Omental fat pad (tissue), 4 donors: ENCODE measurements around the gene CMSS1. TPM values are rescaled to one million over a fixed set of nuclear protein-coding genes. Genes with fewer than 3 reads are reported as not detected.

ENCODE experiments used
- ATAC-seq: fragments of 150-250 bp; one replicate; pipeline ENCODE4 v1.9.1; 2016; ENCODE audit warnings: mild to moderate bottlenecking, moderate library complexity; ENCODE audit not compliant: low FRiP score
- DNase-seq: peaks from one replicate; pipeline ENCODE4 v3.0.0-alpha.2; 2019; ENCODE audit warnings: low spot score
- total RNA-seq, 4 donors: library from RNA; depleted of rRNA; stranded (reverse); fragments of >200 nt; gene quantifications; one replicate each; pipeline ENCODE4 v1.1.0, GENCODE V29; 2016
- TF ChIP-seq, protein P1 (sequence below), 3 donors: fragments of 450-650 bp; IDR thresholded peaks; one replicate each; pipeline ENCODE4 v1.5.1; 2016 to 2017; ENCODE audit warnings: antibody characterized with exemption in 3 of 3, mild to moderate bottlenecking in 3 of 3, moderate library complexity in 2 of 3

The CMSS1 gene
- total RNA-seq, 4 donors from 2014 or later, result 16.9 to 29.3 (median 21.1) TPM

DNA sequence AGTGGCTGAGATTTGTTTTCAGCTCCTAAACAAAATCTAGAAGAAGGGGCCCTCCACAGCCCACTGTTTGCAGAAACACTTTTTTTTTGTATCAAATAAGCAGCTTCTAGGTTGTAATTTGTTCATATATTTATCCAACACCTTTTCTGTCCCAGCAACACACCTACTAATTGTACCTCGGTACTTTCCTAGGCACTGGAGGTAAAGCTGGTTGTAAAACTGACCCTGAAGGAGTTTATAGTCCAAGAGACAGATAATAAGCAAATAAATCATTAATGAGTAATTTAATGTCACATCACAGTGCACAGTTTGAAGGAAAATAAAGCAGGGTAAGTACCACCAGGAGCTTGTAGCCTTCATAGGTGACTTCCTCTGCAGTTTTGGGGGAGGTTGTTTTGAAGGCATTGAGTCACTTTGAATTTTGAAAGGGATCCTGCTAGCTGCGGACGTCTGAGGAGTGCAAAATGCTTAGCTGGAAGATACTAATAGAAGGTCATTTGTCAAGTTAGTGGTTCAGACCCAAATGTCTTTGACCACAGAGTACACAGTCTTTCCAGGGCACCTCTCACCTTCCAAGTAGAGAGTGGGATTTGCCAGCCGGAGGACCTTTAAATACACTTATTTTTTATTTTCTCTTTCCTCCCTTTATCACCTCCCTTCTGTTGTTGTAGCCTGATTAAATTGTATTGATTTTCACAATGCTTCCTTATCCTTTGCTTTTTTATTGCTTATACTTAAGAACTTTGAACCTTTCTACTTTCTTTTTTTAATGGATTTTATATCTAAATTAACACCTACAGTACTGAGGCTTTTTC is 53.8 kb downstream of the CMSS1 start:
- TF ChIP-seq, protein P1, sequence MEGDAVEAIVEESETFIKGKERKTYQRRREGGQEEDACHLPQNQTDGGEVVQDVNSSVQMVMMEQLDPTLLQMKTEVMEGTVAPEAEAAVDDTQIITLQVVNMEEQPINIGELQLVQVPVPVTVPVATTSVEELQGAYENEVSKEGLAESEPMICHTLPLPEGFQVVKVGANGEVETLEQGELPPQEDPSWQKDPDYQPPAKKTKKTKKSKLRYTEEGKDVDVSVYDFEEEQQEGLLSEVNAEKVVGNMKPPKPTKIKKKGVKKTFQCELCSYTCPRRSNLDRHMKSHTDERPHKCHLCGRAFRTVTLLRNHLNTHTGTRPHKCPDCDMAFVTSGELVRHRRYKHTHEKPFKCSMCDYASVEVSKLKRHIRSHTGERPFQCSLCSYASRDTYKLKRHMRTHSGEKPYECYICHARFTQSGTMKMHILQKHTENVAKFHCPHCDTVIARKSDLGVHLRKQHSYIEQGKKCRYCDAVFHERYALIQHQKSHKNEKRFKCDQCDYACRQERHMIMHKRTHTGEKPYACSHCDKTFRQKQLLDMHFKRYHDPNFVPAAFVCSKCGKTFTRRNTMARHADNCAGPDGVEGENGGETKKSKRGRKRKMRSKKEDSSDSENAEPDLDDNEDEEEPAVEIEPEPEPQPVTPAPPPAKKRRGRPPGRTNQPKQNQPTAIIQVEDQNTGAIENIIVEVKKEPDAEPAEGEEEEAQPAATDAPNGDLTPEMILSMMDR (IDR thresholded peaks at IDR 0.05), result no peak
- DNase-seq, result no peak
- no peak for ATAC-seq

DNA sequence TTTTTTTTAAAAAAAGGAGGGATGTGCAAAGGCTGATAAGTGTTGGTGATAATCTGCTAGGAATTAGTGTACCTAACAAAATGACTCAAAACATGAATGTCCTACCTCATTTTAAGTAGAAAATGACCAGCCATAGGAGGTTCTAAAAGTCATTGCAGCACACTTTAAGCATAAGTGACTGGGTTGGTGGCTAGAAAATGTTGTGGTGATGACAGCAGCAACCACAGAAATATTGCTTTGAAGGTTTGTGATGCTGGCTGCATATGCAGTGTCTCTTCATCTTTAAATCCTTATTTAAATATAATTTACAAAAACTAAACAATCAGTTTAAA is 55.2 kb downstream of the CMSS1 start:
- ATAC-seq, result no peak
- no peak for DNase-seq
- TF ChIP-seq, protein P1 (IDR thresholded peaks at IDR 0.05), result no peak

GRCh38 chr3:99873269-99874102 is 55.8 kb downstream of the CMSS1 start:
- ATAC-seq (no peak), DNase-seq (no peak)
- TF ChIP-seq, protein P1 (IDR thresholded peaks at IDR 0.05), result no peak

DNA sequence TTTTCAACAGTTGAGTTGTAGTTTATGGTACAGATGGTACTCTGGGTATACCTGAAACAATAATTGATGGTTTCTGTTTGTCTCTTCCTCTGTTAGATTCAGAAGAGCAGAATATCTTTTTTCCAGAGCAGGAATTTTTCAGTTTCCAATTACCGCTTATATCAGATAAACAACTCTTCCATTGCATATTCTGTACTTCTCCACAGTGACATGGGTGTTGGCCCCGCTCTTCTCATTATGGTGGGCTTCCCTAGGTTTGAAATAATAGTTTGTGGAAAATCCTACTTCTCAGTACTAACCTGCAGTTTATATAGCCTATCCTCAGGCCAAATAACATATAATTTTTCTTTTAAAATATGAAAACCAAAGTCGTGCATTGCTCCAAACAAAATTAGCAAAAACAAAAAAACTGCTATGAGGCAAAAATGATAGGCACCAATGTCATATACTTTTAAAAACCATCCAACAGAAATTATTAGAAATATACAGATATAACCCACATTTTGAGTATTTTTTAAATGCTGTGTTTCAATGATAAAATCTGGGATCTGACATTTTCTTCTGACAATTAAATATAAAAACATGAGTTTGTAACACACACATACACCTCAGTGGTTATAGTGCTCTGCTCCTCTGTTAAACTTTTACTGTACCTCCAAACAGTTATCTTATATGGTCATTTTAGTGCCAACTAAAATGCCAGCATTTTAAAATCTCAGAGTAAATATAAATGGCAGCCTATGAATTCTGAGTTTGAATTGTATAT is 56.8 kb downstream of the CMSS1 start:
- TF ChIP-seq, protein P1 (IDR thresholded peaks at IDR 0.05), result no peak
- ATAC-seq (no peak), DNase-seq (no peak)

- ATAC-seq, result peak; percentile 81
- TF ChIP-seq, protein P1 (IDR thresholded peaks at IDR 0.05), result no peak
- no peak for DNase-seq
Observed at GRCh38 chr3:99875581-99875928, 57.9 kb downstream of the CMSS1 start.

DNA sequence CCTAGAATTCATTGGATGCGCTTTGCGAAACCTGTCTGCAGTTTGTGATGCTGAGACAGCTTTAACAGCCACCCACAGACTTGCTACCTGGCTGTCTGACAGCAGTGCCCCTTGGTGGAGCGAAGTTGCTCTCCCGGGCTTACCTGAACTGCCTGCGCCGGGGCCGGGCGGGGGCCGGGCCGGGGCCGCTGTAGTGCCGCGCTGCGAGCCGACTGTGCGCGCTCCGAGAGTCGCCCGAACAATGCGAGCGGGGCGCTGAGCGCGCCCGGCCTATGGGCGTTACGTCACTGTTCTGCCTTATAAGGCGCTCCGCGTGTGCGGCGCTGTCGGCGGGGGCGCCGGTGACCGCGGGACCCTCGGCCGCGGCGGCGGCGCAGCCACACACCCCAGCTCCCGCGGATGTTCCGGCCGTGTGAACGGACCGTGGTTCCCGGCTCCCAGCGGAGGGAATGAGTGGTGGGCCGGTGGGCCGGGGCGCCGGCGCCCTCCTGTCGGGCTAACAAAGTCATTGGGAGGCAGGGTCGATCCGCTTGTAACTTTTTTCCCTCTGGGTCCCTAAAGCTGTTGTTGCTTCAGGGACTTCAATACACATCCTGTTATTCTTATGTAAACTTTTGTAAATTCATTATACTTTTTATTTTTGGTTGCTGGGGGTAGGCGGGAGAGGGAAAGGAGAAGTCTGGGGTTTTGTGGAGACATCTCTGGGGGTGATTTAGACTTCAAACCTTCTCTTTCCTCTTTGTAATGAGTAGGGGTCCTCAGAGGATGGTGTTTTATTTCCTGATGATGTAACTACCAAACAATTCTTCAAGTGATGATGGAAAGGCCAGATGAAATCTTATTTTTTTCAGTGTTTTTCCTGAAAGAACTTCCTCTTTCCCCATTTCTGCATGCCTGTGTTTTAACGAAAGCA is 58.5 kb downstream of the CMSS1 start:
- TF ChIP-seq, protein P1 (IDR thresholded peaks at IDR 0.05), result no peak
- ATAC-seq, result peak; percentile 93

More for the DNA sequence above, 58.5 kb downstream of the CMSS1 start:
- DNase-seq, result peak; percentile 39
